ENCODE results near the gene EPHA6.

DNA sequence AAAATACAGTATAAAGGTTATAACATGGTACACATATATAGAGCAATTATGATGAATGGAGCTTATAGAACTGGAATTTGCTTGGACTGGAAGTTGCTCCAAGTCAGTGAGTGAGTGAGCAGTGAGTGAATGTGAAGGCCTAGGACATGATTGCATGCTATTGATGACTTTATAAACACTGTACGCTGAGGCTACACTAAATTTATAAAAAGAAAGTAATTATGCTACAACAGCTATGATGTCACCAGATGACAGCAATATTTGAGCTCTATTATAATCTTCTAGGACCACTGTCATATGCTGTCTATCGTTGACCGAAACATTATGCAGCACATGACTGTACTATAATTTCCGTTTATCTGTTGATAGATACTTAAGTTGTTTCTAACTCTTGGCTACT is 463.3 kb downstream of the EPHA6 start:
- no peak for TF ChIP-seq TAF1 (IDR thresholded peaks at IDR 0.05; ENCODE audit: low read depth, low read length)
- no peak for TF ChIP-seq POLR2AphosphoS5 (IDR thresholded peaks at IDR 0.05; ENCODE audit: low read depth, low read length)
- no peak for TF ChIP-seq SPI1 (IDR thresholded peaks at IDR 0.05; ENCODE audit: low read depth, low read length)
- TF ChIP-seq POLR2A (IDR thresholded peaks at IDR 0.05; ENCODE audit: low read depth, low read length): no peak
